Measurements from ENCODE around the gene DNAJA3.
"Not testable (repeated sequence)": the region's sequence is repeated elsewhere in the genome, so short reads cannot be mapped to it uniquely, and the experiment has no call there.

The DNAJA3 gene

DNA sequence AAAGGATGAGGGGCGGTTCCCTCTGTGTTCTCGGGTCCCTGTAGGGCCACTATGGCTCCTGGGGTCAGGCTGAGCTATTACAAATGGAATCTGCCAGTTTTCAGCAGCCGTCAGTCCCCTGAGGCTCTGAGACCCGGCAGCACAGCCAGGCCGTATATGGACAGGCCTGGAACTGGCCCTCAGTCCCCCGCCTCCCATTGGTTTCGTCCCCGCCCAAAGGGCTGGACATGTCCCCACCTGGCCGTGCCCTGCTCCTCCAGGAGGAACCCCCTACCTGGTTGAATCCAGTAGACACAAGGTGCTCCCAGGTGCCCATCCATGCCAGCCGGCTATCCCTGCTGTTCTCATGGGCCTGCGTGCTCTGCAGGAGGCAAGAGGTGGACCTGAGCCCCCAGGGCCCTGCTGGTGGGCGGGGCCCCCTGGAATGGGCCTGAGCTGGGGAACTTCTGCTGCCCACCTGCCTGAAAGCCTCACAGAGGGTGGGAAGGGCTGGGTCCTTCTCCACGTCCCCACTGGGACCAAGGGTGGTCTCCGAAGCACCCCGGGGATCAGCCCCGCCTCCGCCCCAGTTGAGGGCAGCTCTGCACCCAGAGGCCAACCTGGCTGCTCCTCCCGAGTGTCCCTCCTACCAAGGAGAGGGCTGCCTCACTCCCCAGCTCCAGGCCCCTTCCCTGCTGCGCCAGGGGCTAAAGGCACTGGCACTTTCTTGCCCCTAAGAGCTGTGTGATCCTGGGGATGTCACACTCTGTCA is 37.2 kb upstream of the DNAJA3 start:
- no peak for DNase-seq

DNA sequence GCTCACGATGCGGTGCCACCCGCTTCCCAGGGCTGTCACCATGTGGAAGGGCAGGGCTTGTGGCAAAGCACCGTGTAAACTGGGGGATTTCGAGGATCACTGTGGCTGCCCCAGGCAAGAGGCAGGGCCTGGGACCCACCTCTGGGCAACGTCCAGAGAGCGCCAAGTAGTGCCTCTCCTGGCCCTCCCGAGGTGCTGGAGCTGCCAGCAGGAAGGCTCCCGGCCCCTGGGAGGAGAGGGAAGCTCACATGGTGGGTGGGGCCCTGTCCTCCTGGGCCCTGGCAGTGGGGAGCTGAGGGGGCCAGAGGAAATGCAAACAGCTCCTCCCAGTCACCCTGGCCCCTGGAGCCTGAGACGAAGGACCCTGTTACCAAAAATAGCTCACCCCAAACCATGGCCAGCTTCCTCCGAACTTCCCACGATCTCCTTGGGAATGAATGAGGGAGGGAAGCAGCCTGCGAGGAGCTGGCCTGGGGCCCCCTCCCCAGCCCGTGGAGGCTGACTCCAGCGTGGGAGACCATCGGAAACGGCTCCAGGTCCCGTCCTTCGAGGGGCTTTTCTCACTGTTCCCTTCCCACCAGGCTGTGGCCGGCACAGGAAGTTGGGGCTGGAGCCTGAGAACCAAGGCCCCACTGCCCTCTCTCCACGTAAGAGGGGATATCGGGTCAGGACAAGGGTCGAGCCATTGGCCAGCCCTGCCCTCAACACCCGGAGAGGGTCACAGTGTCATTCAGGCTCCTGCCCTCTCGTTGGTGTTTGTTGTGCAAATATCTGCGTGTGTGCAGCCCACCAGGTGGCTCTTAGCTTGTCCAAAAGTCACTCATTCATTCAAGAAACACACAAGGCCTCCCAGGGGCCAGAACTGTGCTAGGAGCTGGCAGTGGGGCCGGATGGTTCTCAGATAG is 36.4 kb upstream of the DNAJA3 start:
- DNase-seq, result no peak

DNA sequence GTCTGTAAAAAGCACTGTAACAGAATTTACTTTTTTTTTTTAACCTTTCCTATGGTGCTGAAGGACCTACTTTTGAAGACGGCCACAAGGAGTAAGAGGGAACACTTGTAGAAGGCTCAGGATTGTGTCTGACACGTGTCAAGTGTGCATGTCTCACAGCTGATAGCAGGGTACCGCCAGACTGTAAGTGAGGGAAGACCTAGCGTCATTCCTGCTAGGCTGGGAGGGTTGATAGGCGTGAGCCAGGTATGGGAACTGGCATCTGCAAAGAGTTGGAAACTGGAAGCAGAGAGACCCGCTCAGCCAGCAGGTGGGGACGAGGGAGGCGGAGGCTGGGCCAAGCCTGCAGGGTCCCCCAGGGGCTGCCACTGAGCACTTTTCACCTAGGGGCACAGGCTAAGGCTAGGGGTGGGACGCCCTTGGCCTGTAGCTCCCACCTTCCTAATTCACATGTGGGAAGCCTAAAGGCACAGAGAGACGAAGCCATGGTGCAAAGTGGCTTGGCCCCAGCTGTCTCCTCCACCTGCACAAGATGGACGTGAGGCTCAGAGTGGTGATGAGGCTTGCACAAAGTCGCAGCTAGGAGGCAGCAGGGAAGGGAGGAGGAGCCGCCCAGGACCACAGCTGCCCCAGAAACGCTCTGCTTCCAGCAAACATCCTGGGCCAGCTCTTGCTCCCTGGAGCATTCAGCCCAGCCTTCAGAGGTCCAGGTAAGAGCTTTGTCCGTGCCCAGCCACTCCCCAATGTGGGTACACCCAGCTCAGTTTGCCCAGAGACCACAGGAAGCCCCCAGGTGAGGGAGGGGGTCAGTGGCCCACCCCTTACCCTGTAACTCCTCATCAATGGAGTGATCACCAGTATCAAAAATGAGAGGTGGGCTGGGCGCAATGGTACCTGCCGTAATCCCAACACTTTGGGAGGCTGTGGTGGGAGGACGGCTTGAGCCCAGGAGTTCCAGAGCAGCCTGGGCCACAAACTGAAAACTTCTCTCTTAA is 35.1 kb upstream of the DNAJA3 start:
- no peak for DNase-seq

DNA sequence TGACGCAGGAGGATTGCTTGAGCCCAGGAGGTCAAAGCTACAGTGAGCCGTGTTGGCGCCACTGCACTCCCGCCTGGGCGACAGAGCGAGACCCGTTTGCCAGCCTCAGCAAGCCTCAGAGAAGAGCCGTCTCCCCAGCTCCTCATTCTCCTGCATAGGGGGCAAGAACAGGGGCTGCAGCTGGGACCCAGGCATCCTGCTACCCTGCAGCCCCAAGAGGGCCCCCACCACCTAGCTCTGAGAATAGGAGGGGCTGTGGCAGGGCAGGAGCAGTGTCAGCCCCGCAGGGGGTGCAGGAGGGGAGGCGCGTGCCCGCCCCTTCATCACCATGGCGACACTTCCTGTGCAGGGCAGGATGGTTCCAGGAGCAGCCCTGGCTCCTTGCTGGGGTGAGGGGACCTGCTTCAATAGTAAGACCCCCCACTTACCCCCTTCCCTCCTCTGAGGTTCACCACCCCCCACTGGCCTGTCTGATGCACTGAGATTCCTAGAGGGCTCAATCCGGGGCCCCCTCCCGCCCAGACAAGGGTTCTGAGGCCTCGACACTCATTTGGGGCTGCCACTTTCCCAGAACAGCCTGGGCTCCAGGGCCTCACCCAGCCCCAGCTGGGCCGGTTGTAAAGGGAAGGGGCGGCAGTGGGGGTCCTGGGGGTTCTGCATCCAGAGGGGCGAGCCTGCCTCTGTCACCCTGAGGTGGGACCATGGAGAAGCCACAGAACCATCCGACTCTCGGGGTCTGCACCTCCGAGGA is 33.9 kb upstream of the DNAJA3 start:
- DNase-seq, result no peak

DNA sequence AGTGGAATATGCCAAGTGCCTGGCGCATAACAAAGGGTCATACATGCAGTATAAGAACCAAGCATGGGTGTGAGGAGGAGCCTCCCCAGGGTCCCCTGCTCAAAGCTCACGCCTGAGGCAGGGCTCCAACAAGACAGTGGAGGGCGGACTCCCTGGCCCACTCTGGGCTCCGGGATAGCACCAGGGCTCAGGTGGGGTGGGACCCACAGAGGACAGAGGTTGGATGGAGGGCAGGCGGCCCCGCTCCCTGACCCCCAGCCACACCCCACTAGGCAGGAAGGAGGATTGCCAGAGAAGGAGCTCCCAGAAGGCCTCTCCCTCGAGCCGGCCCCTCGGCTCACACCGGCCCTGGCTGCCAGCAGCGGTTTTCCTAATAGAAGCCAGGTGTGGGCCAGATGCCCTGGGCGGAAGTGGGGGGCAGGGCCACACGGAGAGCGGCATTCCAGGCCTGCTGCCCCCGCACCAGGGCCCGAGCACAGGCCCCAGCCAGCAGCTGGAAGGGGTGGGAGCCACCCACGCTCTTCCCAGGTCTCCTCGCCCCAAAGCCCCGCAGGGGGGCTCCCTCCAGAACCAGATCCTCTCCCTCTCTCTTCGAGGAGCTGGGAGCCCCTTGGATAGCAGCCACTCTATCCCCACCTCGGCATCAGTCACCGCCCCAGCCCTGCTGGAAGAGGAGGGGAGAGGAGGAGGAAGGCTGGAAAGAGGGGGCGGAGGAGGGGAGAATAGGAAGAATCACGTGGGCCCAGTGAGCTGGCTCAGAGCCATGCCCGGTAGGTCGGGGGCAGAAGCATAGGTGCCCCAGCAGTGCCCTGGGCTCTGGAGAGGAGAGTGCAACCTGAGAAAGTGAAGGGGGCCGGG is 33.1 kb upstream of the DNAJA3 start:
- no peak for DNase-seq

DNA sequence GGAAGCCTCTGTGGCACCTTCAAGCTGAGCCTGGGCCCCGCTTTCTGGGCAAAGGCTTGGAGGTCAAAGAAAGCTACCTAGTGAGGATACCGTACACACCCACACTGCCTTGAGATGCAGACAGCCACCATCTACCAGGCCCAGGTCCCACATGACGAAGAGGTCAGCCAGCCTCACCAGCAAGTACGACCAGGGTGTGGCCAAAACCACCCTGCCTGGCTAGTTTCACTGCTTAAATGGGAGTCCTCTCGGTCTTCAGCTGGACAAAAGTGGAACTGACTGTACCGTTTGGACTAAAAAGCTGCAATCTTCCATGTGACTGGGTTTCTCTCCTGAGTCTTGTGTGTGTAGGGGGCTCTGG is 32.4 kb upstream of the DNAJA3 start:
- no peak for DNase-seq

DNA sequence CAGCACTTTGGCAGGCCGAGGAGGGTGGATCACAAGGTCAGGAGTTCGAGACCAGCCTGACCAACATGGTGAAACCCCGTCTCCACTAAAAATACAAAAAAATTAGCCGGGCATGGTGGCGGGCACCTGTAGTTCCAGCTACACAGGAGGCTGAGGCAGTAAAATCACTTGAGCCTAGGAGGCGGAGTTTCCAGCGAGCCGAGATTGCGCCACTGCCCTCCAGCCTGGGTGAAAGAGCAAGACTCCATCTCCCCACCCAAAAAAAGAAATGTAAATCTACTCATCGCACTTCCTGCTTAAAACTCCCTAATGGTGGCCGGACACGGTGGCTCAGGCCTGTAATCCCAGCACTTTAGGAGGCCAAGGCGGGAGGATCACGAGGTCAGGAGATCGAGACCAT is 31.8 kb upstream of the DNAJA3 start:
- not testable (repeated sequence) for DNase-seq

DNA sequence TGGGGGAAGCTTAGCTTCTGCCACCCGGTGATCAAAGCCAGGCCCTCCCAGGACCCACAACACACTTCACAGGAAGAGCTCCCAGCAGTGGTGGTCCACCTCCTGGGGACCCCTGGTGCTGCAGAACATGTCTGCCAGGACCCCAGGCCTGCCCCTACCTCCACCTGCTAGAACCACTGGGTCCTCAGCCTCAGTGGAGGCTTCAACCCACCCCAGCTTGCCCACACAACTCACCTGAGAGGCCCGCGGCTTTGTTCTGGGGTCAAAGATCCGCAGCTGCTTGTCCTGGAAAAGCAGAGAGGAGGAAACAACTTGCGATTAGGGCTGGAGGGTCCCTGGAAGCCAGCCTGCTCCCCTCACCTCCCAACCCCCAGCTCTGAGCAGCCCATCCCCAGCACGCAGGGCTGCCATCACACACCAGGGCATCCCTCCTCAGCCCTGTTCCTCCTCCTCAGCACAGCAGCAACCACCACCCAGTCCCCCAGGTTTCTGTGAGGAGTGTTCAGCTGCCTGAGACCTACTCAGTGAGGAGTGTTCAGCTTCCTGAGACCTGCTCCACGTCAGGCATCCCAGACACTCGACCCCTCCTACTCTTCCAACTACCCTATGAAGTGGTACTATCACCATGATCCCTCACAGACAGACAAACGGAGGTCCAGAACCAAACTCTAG is 30.5 kb upstream of the DNAJA3 start:
- no peak for DNase-seq

DNA sequence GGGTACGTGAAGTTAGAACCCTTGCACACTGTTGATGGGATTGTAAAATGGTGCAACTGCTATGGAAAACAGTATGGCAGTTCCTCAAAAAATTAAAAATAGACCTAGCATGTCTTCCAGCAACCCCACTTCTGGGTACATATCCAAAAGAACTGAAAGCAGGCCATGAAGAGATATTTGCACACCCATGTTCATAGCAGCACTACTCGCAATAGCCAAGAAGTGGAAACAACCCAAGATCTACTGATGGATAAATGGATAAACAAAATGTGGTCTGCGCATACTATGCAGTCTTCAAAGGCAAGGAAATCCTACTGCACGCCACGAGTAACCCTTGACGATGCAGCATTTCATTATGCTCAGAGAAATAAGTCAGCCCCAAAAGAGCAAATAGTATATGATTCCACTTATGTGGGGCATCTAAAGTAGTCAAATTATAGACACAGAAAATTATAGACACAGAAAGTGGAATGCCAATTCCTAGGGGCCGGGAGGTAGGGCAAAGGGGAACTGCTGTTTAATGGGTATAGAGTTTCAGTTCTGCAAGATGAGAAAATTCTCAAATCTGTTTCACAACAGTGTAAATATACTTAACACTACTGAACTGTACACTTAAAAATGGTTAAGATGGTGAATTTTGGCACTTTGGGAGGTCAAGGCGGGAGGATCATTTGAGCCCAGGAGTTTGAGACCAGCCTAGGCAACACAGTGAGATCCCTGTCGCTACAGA is 26.5 kb upstream of the DNAJA3 start:
- no peak for DNase-seq

DNA sequence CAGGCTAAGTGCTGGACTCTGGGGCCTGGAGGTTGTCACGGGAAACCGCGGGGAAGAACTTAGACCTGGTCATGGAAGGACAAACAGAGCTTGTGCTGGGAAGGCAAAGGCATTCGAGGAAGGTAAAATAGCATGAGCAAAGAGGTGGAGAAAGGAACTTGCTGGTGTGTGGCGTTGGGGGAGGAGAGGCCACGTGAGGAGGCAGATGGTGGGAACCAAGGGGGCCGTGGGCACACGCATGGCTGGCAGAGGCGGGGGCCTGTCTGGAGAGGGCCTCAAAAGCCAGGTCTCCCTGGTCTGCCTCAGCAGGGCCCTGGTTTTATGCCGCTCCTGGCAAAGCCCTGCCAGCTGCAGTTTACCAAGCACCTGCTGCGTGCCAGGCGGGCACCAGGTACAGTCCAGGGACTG is 24.6 kb upstream of the DNAJA3 start:
- no peak for DNase-seq

DNA sequence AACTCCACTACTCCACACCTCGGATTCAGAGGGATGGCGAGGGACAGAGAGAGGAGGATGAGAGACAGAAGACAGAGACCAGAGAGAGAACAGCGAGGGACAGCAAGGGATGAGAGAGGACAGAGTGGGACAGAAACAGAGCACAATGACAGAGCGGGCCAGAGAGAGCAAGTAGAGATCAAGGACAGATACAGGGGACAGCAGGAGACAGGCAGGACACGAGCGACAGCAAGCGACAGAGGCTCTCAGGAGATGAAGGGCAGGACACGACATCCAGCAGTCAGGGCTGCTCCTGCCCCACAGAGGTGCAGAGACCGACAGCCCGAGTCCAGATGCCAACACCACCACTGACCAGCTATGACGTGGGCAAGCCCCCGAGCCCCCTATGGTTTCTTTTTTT is 24.2 kb upstream of the DNAJA3 start:
- DNase-seq, result no peak

DNA sequence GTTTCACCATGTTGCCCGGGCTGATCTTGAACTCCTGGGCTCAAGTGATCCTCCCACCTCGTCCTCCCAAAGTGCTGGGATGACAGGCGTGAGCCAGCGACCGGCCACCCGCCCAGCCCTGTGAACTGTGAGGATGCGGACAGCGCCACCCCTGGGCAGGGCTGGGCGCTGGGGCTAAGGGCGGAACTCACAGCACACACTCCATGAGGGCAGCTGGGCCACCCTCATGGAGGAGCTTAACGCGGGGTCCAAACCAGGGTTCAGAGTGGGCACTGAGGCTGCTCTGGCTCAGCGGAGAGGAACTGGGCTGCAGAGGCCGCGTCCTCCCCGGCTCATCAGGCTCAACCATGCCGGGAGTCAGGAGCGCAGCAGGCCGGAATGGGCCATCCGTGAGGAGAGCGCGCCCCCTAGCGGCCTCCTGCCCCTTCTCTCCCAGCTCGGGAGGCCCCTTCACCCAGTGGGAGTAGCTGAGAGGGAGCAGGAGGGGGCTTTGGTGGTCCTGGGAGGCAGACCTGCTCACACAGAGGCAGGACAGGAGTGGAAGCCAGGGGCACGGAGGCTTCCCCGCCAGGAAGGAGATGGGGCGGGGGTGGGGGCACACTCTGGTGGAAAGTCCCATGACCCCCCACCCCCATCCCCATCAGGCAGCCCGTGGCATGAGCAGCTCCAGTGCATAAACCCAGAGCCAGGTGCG is 23.1 kb upstream of the DNAJA3 start:
- DNase-seq, result peak; percentile 72

DNA sequence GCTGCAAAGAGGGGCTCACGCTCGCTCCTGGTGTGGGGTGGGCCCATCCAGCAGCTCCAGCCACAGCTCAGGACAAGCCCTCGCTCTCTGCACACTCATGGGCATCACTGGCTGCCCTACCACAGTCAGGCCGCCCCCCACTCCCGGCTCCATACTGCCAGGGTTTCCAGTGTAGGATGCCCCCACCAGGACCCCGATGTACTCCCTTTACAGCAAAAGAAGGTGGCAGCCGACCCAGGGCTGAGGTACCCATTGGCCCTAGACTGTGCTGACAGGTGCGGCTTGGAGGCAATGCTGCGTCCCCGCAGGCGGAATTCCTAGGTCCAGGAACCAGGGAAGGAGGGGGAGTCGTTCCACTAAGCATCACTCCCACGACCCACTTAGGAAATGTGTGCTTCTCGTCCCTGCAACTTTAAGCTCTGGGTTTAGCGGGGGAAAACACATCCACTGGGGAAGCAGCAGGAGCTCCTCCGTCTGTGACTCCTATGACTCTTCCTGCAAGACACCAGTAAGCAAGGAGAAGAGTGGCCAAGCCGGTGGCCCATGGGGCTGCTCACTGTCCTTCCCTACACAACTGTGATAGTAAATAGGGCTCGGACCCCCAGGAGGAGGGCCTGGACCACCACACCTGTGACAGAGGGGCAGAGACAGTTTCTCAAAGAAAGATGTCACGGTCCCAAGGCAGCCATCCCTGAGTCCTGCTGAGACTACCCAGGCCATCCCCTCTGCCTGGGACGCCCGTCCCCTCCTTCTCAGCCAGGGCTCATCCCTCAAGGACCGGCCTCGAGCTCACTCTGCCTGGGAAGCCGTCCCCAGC is 22.3 kb upstream of the DNAJA3 start:
- DNase-seq, result no peak

DNA sequence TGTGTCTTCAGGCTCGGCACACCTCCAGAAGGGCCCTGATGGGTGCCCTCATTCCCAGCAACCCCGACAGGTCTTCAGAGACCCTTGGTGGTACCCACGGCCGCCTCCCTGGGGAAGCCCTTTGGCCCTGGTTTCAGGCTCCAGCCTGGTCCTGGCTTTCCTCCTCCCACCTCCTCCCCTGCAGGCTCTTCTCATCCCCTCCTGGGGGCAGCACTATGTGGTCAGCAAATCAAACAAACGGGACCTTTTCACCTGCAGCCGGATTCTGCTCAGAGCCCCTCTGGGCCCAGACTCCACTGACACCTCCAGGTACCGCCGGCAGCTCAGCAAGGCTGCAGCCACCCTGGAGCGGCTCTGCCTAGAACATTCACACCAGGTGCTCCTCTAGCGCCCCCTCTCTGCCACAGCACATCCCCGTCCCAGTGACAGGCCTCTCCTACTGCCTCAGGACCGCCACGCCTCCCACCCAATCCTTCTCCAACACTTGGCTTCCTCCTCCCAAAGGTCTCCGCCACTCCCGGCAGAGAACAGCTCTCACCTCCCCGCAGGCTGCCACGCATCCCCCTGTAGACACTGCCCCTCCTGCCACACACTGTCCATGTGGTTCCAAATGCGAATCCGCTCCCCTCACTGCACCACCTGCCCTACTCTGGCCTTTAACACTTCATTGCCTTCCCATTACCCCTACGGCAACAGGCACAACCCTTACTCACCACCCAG is 21.3 kb upstream of the DNAJA3 start:
- no peak for DNase-seq

DNA sequence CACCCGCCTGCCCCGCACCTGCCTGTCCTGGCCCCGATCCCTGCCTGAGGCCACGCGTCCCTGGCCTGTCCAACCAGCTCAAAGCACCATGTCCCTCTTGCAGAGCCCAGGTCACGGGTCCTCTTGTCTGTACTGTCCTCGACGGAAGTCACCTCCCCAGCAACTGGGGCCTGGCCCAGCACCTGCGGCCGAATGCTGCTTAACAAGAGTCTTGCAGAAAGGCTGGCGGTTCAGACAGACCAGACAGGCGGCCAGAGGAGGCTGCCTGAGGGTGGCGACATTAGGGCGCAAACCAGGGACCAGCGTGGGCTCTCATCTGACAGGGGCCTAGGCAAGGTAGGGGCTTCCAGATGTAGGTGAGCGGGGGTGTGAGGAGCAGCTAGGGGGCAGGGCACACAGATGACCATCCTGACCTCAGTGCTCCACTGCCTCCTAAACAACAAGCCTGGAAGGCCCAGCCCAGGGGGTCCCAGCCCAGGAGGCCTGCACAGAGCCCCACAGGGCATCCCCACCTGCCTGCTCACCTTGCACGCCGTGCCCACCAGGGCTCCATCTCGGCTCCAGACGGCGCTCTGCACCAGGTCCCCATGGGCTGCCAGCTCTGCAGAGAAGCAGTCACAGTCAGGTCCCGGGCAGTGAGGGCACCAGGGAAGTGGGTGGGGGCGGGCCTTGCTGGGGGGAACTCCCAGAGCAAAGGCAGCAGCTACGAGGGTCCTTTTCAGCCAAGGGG is 20.5 kb upstream of the DNAJA3 start:
- DNase-seq, result no peak

DNA sequence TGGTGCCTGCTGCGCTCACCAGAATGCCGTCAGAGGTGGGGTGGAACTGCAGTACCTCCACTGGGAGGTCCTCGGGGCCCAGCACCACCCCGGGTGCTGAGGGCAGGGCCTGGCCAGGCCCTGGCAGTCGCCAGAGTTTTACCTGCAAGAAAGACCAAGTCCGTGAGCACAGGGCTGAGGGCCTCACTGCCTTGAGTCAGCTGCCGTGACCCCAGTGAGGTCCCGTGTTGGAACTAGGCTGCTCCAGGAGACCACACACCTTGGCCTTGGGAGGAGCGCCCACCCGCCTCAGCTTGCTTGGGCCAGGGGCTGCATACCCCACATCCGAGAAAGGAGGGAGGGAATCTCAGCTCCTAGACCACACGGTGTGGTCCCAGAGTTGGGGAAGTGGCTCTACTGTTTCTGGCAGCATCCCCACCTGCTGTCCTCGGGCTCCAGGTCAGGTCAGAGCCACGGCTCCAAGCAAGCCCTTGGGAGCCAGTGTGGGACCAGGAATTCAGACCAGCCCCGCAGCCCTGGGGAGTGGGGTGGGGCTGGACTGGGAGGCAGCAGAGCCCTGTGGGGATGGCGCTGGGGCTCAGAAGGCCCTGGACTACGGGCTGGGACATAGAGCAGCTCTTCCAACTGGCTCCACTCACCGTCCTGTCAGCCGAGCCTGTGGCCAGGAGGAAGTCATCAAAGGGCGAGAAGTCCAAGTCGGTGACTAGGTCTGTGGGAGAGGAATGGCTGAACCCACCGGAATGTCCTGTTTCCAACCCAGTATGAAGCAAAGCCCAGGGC is 17.9 kb upstream of the DNAJA3 start:
- no peak for DNase-seq

All from activated T-cell treated with anti-CD3 and anti-CD28 coated beads, Interleukin-2, amount 50 U/mL, for 1 hour (primary cell).